GM19239 (cell line): ENCODE results near the gene FXYD2.
A peak's percentile ranks its signal among the peaks of the same experiment; 100 is the strongest.
"Not testable (repeated sequence)": the region's sequence is repeated elsewhere in the genome, so short reads cannot be mapped to it uniquely, and the experiment has no call there.

Source experiments
- DNase-seq: peaks from one replicate; pipeline ENCODE4 v3.0.0; 2011; ENCODE audit warnings: low spot score; ENCODE audit not compliant: insufficient read length
- FAIRE-seq: peaks from 2 replicates; lab custom pipeline; 2011; peaks lifted over from hg19 to GRCh38; lab: Jason Lieb, UNC

Gene FXYD2

DNA sequence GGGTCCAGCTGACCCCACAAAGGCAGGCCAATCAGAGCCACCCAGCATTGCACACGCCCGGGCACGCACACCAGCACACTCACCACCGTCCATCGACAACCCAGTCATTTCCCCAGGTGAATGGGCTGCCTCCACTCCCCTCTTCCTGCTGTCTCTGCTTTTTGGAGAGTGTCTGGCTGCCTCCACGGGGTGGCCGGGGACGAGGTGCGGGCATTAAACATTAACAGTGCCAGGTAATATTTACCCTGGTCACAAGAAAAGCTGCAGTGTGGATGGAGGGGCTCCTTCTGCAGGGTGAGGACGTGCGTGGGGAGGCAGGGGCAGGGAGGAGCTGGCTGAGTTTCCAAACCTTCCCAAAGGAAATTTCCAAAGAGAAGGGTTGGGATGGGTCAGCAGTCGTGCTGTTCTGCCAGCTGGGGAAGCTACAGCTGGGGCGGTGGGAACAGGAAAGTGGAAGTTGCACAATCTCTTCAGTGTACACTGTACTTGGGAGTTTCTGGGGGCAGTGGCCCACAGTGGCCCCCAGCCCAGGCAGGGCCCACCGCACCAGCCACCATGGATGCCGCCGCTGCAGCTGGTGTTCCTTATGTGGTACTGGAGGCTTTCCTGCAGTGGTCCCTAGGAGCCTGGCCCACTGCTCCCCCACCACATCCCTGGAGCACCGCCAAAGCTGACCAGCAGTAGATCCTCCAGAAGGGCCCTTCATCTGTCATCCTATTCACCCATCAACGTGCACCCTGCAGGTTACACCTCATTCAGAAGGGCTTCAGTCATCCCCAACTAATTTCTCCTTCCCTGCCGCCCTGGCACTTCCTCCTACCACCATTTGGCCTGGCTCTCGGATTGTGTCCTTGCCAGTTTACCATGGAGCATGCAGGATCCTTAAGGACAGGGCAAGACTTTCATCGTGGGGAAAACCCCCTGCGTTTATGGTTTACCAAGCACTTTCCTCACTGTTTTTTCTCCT lies at the start of gene FXYD2:
Gene FXYD2, minus strand, starts transcription at position 174 of the 967 bp plus-strand sequence. Its CDS starts 66 bp downstream, at position 108.
- FAIRE-seq (peak; percentile 44), DNase-seq (no peak)

DNA sequence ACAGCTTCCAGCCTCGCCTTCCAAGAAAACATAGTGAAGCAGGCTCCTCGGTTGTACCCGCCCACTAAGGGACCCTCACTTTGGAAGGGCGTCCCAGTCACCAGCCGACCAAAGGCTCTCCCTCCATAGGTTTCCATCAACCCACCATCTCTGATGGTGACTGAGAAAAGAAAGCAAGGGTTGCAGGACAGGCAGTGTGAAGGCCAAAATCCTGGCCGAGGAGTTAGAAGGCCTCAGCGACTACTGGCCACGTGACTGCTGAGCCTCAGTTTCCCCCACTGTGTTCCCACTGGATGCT lies 49.2 kb upstream of the FXYD2 start:
- FAIRE-seq (no peak), DNase-seq (no peak)

DNA sequence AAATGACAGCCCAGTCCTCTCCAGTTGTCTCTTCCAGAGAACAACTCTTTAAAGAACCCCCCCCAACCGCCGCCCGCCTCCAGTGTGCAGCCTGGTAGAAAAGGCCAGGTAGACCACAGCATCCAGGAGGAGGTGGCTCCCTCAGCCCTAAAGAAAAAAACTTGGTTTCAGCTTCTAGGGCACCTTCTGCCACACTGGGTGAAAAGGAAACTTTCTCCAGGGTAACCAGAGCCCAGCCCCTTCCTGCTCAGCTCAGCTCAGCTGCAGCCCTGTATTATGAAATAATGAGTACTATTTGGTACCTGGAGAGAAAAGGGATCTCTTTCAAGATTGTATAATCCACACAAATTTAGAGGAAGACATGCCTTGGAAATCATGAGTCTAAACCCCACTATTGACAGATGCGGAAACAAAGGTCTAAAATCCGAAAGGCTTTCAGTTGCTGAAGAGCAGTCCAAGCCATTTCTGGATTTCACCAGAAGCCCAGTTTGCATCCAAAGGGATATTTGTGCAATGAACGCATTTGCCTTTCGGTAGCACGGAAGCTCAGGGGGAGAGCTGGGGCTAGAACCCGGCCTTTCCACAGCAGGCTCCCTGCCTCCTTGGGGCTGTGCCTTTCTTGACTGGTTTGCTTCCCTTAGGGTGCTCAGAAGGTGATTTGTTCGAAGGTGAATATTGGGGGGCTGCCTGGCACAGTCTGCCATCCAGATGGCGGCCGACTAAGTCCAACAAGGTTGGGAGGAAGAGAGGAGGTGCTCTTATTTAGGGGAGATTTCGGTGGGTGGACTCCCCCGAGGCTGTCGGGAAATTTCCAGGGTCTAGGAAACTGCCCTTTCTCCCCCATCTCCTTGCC lies 48.7 kb upstream of the FXYD2 start:
- FAIRE-seq: no peak
- DNase-seq: no peak

DNA sequence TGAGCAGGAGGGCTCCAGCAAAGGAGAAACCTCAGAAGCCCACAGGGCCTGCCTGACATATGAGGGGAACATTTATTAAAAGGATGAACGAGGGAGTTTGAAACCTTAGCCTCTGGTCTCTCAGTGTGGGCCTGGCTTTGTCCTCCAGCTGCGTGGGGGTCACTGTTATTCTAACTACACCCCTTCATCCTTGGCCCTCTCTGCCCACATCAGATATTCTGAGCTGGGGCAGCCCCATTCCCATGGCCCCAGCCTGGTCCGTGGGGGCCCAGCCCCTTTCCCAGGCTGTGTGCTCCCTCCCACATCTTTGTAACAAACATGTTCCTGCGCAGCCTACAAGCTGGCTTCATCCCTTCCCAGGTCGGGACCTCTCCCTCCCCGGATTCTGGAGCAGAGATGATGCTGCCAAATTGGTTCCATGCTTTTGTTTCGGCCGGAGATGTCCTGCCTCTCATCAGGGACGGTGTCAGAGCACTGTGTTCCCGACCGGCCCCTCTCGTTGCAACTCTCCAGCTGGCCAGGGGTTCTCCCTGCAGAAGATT lies 47.9 kb upstream of the FXYD2 start:
- no peak for DNase-seq
- no peak for FAIRE-seq

DNA sequence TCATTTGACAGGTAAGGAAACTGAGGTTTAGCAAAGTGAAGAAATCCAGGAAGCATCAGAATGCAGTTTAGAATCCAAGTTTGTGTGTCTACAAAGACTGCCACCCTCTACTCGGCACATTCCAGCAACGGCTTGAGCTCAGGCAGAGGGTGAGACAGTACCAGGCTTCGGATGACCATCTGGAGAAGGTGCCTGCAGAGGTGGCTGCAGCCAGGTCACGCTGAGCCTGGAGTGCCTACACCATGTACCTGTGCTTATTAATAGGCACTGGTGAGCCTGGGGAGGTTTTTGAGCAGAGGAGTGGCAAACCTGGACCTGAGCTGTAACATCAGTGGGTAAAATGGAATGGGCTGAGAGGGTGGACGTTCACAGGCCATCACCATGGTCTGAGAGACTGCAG lies 47.2 kb upstream of the FXYD2 start:
- FAIRE-seq (no peak), DNase-seq (no peak)

DNA sequence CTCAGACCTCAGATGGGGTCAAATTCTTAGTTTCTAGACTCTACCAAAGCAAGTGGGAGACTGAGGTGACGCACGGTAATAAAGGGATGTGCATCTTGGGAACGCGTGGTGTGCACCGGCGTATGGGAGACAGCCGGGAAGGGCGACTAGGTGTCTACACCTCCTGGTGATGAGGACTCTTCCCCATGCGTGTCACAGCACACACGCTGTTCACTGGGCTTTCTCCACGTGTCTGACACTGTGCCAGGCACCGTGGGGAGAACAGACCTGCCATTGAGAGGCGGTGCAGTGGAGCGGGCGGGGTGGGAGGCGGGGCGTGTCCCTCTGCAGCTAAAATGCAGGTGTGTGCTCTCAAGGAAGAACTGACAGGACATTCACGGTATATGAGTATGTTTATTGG lies 46.6 kb upstream of the FXYD2 start:
- DNase-seq (no peak), FAIRE-seq (no peak)

DNA sequence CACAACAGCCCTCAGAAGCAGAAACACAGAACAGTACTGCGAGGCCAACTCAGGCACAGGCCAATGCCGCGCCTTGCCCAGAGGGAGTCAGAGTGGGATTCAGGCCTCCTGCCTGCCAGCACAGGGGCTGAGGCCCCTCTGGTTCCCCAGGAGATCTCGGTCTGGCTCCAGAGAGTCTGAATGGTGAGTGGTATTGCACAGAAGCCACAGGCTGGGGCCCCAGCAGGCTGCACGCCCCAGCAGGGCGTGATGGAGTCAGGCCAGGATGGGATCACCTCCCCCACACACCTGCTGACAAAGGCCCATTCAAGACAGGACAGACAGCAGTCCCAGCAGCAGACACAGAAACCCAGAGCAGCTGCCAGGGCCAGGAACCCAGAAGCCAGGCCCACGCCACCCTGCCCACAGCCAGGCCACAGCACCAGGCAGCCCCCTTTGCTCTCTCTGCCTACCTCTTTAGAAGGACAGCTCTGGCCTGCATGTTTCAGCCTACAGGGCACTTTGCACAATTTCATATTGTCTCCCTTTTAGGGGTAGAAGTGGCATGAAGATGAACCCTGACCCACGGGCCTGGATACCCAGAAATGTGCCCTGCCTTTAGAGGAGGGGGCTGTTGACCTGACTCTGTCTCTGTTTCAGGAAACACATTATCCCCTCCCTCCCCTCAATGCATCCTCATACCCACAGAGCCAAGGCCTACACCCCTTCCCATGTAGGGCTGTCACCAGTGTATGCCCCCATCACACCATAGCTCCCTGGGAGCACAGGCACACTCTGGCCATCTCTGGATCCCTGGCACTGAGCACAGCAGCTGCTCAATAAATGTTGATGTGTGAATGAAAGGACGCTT lies 45.8 kb upstream of the FXYD2 start:
- FAIRE-seq (no peak), DNase-seq (no peak)

DNA sequence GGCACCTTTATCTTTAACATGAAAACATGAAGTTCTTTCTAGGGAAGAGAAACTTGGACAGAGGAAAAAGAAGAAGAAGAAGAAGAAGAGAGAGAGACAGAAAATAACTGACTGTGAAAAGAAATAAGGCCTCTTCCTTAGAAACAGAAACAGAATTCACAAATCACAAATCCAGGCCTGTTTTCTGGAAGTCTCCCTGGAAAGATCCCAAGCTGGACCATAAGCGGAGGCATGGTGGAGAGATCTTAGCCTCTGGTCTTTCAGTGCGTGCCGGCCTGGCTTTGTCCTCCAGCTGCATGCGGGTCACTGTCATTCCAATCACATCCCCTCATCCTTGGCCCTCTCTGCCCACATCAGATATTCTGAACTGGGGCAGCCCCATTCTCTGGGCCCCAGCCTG lies 45.1 kb upstream of the FXYD2 start:
- DNase-seq (no peak), FAIRE-seq (no peak)

DNA sequence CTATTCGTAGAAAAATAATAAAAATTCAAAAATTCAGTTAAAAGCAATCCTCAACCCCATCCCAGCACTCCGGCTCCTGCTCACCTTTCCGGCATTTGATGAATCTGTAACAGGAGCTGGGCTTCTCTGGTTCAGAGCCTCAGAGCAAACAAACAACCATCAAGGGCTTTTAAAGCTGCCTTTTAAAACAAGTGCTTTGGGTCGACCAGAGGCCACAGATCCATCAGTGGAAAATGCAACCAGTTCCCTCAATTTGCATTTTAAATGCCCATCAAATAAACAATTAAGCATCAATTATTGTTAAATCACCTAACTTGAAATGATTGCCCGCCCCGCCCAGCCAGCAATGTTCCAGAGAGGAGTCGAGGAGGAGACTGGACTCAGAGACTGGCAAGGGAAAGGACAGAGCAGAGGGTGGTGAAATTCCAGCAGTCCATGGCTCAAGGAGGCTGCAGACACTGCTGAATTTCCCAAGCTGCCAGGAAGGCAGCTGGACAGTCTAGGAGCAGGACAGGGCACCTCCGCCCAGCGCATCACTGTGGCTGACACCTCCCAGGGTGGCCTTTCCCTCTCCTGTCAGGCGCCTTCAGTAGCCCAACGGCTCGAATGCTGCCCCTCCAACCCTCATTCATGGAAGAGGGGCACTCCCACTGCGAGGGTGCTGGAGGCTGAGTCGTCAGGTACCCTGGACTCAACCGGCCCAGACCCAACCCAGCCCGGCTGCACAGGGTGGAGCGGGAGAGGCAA lies 44.4 kb upstream of the FXYD2 start:
- FAIRE-seq: no peak
- no peak for DNase-seq

DNA sequence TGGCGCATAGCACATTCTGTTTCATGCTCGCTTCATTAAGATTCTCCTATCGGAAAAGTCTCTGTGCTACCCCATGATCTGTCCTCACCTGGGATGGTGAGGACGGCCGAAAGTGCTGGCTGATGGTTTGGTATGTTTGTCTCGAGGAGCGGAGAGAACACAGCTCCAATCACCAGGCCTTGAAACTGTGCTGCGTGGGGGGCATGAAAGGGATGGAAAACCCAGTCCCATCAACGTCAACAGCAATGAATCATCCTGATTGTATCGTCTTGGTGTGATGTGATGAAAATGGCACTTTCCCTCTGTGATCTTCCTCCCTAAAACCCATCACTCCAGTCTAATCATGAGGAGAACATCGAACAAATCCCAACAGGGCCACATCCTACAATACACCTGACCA lies 43.5 kb upstream of the FXYD2 start:
- no peak for FAIRE-seq

DNA sequence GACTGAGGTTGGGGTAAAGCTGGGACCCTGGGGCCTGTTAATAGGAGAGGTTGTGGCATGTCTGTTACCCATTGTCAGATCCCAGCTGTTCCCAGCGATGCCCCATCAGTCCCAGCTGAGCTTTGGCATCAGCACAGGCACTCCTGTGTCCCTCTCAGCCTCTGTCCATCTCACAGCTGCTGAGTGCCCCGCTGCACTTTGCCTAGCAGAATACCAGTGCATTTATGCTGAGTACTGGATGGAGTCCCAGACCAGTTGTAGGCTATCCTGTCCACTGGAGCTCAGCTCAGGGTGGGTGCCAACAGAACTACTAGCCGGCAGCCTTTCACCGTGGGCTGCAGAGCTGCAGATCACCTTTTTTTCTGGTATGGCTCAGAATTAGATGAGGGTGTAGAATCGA lies 42.0 kb upstream of the FXYD2 start:
- FAIRE-seq (no peak), DNase-seq (no peak)

More for the DNA sequence above, 43.5 kb upstream of the FXYD2 start:
- no peak for DNase-seq

DNA sequence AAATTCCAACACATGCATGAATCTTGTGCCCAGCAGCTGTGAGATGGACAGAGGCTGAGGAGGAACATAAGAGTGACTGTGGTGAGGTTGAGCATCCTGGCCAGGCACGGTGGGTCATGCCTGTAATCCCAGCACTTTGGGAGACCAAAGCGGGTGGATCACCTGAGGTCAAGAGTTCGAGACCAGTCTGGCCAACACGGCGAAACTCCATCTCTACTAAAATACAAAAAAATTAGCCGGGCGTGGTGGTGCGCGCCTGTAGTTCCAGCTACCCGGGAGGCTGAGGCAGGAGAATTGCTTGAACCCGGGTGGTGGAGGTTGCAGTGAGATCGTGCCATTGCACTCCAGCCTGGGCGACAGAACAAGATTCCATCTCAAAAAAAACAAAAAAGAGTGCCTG lies 41.0 kb upstream of the FXYD2 start:
- not testable (repeated sequence) for FAIRE-seq, DNase-seq

DNA sequence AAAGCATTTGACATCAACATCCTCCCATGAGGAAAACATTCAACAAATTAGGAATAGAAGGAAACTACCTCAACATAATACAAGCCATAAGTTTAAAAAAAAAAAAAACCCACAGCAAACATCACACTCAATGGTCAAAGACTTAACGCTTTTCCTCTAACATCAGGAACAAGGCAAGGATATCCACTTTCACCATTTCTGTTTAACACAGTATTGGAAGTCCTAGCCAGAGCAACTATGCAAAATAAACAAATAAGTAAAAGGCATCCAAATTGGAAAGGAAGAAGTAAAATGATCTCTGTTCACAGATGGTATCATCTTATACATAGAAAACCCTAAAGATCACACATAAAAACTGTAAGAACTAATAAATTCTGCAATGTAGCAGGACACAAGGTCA lies 38.8 kb upstream of the FXYD2 start:
- no peak for DNase-seq
- FAIRE-seq: no peak

DNA sequence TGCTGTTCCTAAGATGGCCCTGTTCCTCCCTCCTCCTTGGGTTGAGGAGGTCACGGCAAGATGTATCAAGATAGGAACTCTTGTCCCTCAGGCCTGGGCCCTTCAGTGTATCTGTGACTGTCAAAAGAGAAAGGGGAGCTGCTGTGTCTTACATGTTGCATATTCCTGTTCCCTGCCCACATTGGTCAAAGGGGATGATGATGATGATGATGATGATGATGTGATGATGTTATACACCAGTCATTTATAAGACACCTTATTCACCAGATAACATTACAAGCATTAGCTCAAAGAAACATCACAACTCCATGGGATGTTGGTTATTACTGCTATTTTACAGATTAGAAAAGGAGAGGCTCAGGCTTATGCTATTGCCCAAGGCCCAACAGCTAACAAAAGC lies 38.2 kb upstream of the FXYD2 start:
- no peak for FAIRE-seq

DNA sequence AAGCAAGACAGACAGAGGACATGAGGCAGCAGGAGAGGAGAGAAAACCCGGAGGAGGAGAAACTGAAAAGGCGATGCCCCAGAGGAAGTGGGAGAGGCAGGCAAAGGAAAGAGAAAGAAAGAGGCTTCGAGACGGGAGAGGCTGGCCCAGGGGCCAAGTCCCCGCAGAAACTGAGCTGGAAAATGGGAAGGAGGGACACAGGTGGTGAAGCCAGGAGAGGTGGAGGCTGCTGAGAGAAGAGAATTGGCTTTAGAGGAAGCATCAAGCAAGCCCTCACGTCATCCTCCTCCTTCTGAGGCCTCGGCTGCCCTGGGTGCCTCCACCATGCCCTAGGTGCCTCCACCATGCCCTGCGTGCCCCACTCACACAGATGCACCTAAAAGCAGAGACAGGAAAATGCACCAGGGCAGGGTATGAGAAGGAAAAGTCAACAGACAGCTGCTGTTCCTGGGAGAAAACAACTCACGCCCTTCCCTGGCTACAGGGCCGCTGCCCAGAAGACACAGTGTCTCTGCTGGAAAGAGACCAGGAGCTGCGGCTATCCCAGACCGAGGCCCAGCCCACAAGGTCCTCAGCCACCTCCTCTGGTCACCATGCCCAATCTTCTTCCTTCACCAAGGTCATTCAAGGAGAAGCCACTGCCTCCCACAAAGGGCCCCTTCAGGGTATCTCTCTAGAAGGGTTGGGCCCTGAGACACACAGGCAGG lies 37.6 kb upstream of the FXYD2 start:
- FAIRE-seq: no peak
- DNase-seq: no peak

More for the DNA sequence above, 38.2 kb upstream of the FXYD2 start:
- DNase-seq: no peak

DNA sequence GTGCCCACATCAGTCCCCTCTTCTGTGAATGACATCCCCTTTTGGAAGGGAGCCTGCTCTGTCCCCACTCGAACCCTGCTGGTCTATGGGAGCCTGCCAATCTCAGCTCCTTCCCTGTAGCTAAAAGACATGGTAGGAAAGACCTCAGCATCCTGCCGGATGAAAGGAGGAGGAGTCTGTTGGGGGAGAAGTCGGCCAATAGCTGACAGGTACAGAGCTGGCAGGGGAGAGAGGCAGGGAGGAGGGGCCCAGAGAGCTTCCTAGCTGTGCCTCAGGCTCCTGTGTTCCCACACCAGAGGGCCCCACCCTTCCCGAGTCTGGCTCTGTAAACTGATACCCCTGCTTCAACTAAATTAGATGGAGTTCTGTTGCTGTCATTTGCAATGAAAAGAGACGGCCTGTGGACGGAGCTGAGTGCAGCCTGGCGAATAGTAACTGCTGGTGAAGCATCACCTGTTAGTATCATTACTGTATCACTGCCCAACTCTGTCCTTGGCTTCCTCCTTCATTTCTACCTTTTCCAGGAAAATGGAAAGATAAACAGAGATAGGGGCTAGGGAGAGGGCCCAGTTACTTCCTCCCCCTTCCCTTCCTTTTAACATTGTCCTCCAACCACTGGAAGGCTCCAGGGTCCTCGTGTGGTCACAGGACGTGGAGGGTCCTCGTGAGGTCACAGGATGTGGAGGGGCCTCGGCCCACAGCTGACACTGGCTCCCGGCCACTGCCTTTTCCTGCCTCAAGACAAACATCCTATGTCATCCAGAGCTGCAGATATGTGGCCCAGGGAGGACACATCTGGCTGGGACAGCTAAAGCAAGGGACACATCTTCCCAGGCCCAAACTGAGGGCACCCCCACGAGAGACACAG lies 36.8 kb upstream of the FXYD2 start:
- FAIRE-seq (no peak), DNase-seq (no peak)

DNA sequence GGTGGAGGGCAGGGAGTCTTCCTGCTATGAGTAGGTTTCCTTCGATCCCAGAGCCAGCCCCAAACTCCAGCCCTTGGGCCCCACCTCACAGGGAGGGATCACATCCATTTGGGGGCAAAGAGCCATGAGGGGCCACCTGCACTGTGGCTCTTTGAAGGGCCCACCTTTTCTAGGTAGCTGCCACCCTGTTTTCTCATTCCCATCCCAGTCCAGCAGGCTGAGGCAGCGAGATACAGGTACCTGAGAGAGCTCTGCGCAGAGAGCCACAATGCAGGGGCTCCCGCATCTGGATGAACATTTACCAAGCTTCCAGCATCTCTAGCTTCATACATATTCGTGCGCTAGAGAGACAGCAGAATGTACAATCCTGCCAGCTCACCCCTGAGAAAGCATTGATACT lies 35.6 kb upstream of the FXYD2 start:
- no peak for DNase-seq
- no peak for FAIRE-seq
